GM23248 (cell line): Measurements from ENCODE around the gene ZNF302. TPM values are rescaled to one million over a fixed set of nuclear protein-coding genes. Genes with fewer than 3 reads are reported as not detected.
A peak's percentile ranks its signal among the peaks of the same experiment; 100 is the strongest.

ENCODE experiments used
- DNase-seq: peaks from one replicate; pipeline ENCODE4 v3.0.0-alpha.2; 2015
- H2AFZ ChIP-seq: fragments of 200-600 bp; sonication (generic); 2 replicates; pipeline ENCODE4 v1.6.1; 2016; ENCODE audit warnings: antibody characterized with exemption
- H3F3A ChIP-seq: fragments of 200-600 bp; sonication (generic); 2 replicates; pipeline ENCODE4 v1.6.1; 2016; ENCODE audit warnings: mild to moderate bottlenecking, antibody characterized with exemption, mixed run types; ENCODE audit not compliant: insufficient read depth
- H3K27ac ChIP-seq: fragments of 200-600 bp; sonication (generic); 2 replicates; pipeline ENCODE4 v1.5.1; 2016; ENCODE audit warnings: mild to moderate bottlenecking
- H3K27me3 ChIP-seq: fragments of 200-600 bp; sonication (generic); replicated peaks from 2 replicates; pipeline ENCODE4 v1.6.1; 2016; ENCODE audit warnings: mild to moderate bottlenecking; ENCODE audit not compliant: insufficient read depth
- H3K36me3 ChIP-seq: fragments of 200-600 bp; sonication (generic); 2 replicates; pipeline ENCODE4 v1.6.1; 2016; ENCODE audit warnings: low read depth, mild to moderate bottlenecking
- H3K4me1 ChIP-seq: fragments of 200-600 bp; sonication (generic); 2 replicates; pipeline ENCODE4 v1.6.1; 2016; ENCODE audit warnings: mild to moderate bottlenecking; ENCODE audit not compliant: insufficient read depth
- H3K4me2 ChIP-seq: fragments of 200-600 bp; sonication (generic); one replicate; pipeline ENCODE4 v1.6.1; 2016; ENCODE audit warnings: mild to moderate bottlenecking; ENCODE audit not compliant: unreplicated experiment
- H3K4me3 ChIP-seq: fragments of 200-600 bp; sonication (generic); 2 replicates; pipeline ENCODE4 v1.5.1; 2016; ENCODE audit warnings: mild to moderate bottlenecking
- H3K79me2 ChIP-seq: fragments of 200-600 bp; sonication (generic); 2 replicates; pipeline ENCODE4 v1.6.1; 2016; ENCODE audit warnings: mild to moderate bottlenecking; ENCODE audit not compliant: insufficient read depth
- H3K9ac ChIP-seq: fragments of 200-600 bp; sonication (generic); 2 replicates; pipeline ENCODE4 v1.6.1; 2016; ENCODE audit warnings: mild to moderate bottlenecking
- H3K9me2 ChIP-seq: fragments of 200-600 bp; sonication (generic); 2 replicates; pipeline ENCODE4 v1.6.1; 2016; ENCODE audit warnings: mixed run types, mild to moderate bottlenecking, moderate library complexity; ENCODE audit not compliant: insufficient read depth
- H3K9me3 ChIP-seq: fragments of 200-600 bp; sonication (generic); one replicate; pipeline ENCODE4 v1.6.1; 2017; ENCODE audit warnings: low read depth
- H4K20me1 ChIP-seq: fragments of 200-600 bp; sonication (generic); 2 replicates; pipeline ENCODE4 v1.6.0; 2016; ENCODE audit not compliant: insufficient read depth
- EZH2 ChIP-seq: fragments of 200-600 bp; sonication (generic); IDR thresholded peaks from 2 replicates; pipeline ENCODE4 v1.6.1; 2018; ENCODE audit warnings: antibody characterized with exemption, mild to moderate bottlenecking; ENCODE audit not compliant: insufficient read depth, poor library complexity, severe bottlenecking
- WGBS, 2 experiments: methylation state at CpG; one replicate each; pipeline ENCODE4 v1.1.6; 2015 to 2017; ENCODE audit warnings: low lambda C conversion rate in 2 of 2, low coverage in 1 of 2; ENCODE audit errors: missing lambda C conversion rate in 2 of 2; 5-methylcytosine and 5-hydroxymethylcytosine counted together
- in situ Hi-C: fragments of 300-500 bp; cut with MboI; formaldehyde crosslinking; loops from 2 replicates; pipeline ENCODE4 v1.15.0; 2020
- polyA plus RNA-seq: library from polyadenylated mRNA; unstranded; fragments of >200 nt; fragmentation: Nextera tagmentation; extraction: Ambion mirVana; gene quantifications from 2 replicates; pipeline ENCODE4 v1.2.1, GENCODE V29; 2016
- small RNA-seq: library from RNA; depleted of rRNA; stranded (forward); fragments of <200 nt; gene quantifications from one replicate; pipeline ENCODE3, GENCODE V24; 2014; ENCODE audit warnings: low read depth, low replicate concordance
- total RNA-seq: library from RNA; depleted of rRNA; stranded (reverse); fragments of >200 nt; shearing (Covaris generic); gene quantifications from 2 replicates; pipeline ENCODE4 v1.2.3, GENCODE V29; 2014; rRNA removed

ZNF302 gene
- total and polyA plus RNA-seq, 2 experiments from 2014 or later = 18.4 to 23.9 TPM

DNA sequence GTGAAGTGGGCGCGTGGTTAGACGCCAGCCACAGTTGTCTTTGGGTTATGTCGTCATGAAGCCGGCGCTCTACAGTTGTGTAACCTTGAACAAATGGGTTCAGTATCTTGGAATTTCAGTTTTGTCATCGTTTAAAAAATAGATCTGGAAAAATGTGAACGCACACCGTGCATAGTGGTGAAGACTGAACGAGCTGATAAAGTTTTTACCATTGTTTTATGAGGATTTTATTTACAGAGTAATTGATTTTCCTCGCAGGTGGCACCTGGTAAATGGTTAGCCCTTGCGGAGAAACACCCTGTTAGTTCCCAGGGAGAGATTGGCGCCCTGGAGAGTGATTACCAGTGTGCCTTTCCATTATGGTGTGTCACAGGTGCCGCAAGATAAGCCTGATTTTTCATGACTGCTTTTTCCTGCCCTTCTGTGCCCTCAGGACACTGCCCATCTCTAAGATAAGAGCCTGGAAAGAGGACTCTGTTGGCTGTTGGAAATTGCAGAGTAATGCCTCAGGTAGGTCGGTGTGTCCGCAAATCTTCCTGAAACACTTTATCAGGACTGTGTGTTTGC lies 57.1 kb downstream of the ZNF302 start:
- Histone ChIP-seq H3K4me1 (peaks cover 8% of the 10 kb centered on the region), H3K79me2 (peaks cover 16% of the 10 kb centered on the region), H3K9me3 (peaks cover 2% of the 10 kb centered on the region), H2AFZ (peak overlapping the region; percentile 91), H3K27ac (peak overlapping the region; percentile 97), H3K4me3 (peak overlapping the region; percentile 88), H3K9ac (peak overlapping the region; percentile 96), H3K4me2 (peak overlapping the region; percentile 88), H3K27me3 (no peaks in the 10 kb centered on the region), H3K36me3 (peaks cover 17% of the 10 kb centered on the region), H3K9me2 (no peaks in the 10 kb centered on the region), H3F3A (no peaks in the 10 kb centered on the region), H4K20me1 (no peaks in the 10 kb centered on the region)
- DNase-seq = peak; percentile 96
- 18 to 20% methylated on average over 16 of the region's 16 CpGs for WGBS, 2 experiments
- in situ Hi-C loops = no loop called here
- TF ChIP-seq EZH2 = no peak

Small RNAs within 50 kb of the gene (small RNA-seq; reads per million reads assigned to genes)
- not detected for gene RF00611

Other genes starting within 250 kb of the ZNF302 start
- 90.7 and 111 TPM in 2 replicates for gene UBA2, start 249.3 kb upstream of the ZNF302 start, total RNA-seq
- gene UBA2, start 249.3 kb upstream of the ZNF302 start, polyA plus RNA-seq = 79.1 and 93.1 TPM in 2 replicates
- gene WTIP, start 195.9 kb upstream of the ZNF302 start, total RNA-seq = 35.2 and 37.2 TPM in 2 replicates
- 2.2 and 3.5 TPM in 2 replicates for gene WTIP, start 195.9 kb upstream of the ZNF302 start, polyA plus RNA-seq
- not detected in 2 replicates for gene SCGB2B2, start 519 bp upstream of the ZNF302 start, total RNA-seq
- not detected in 2 replicates for gene SCGB2B2, start 519 bp upstream of the ZNF302 start, polyA plus RNA-seq
- 9.4 and 18.6 TPM in 2 replicates for gene ZNF181, start 56.6 kb downstream of the ZNF302 start, total RNA-seq
- 11.0 and 12.5 TPM in 2 replicates for gene ZNF181, start 56.6 kb downstream of the ZNF302 start, polyA plus RNA-seq
- gene ZNF599, start 95.5 kb downstream of the ZNF302 start, total RNA-seq = 7.6 and 8.1 TPM in 2 replicates
- gene ZNF599, start 95.5 kb downstream of the ZNF302 start, polyA plus RNA-seq = 7.2 and 7.8 TPM in 2 replicates
- gene ZNF30, start 249.2 kb downstream of the ZNF302 start, total RNA-seq = 1.5 and 2.2 TPM in 2 replicates
- gene ZNF30, start 249.2 kb downstream of the ZNF302 start, polyA plus RNA-seq = 1.7 and 2.2 TPM in 2 replicates